Measurements from ENCODE around the gene LKAAEAR1.

DNA sequence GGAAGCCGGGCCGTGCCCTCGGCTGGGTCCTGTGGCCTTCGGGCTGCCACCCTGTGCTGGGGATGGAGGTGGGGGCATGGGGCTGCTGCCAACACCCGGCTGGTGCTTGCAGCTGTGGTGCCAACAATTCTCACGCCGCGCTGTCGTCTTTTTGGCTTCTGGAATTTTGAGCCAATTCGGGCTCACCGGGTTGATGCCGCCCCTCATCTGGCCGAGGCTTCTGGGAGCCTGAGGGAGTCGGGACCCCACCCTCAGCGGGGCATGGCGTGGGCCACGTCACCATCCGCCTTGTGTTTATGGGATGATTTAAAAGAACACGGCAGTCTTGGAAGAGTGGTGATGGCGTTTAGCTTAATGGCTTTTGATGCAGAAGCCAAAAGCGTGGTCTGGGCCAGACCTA is 31.8 kb upstream of the LKAAEAR1 start:
- TF ChIP-seq, protein P1, sequence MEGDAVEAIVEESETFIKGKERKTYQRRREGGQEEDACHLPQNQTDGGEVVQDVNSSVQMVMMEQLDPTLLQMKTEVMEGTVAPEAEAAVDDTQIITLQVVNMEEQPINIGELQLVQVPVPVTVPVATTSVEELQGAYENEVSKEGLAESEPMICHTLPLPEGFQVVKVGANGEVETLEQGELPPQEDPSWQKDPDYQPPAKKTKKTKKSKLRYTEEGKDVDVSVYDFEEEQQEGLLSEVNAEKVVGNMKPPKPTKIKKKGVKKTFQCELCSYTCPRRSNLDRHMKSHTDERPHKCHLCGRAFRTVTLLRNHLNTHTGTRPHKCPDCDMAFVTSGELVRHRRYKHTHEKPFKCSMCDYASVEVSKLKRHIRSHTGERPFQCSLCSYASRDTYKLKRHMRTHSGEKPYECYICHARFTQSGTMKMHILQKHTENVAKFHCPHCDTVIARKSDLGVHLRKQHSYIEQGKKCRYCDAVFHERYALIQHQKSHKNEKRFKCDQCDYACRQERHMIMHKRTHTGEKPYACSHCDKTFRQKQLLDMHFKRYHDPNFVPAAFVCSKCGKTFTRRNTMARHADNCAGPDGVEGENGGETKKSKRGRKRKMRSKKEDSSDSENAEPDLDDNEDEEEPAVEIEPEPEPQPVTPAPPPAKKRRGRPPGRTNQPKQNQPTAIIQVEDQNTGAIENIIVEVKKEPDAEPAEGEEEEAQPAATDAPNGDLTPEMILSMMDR (IDR thresholded peaks at IDR 0.05), result no peak
- TF ChIP-seq POLR2AphosphoS5 (IDR thresholded peaks at IDR 0.05) (no peak), POLR2A (IDR thresholded peaks at IDR 0.05) (no peak)
